Measurements from ENCODE around the gene HMCES.

HMCES gene

GRCh38 chr3:129317848-129318247 is 39.2 kb downstream of the HMCES start:
- Histone ChIP-seq H3K4me2 (peak overlapping the region; percentile 68; the same call in 1 of the 2 replicates), H4K20me1 (ENCODE audit: insufficient read depth) (no peaks in the 10 kb centered on the region), H3K79me2 (ENCODE audit: insufficient read depth, low read depth) (no peaks in the 10 kb centered on the region), H3K4me1 (ENCODE audit: low read depth, poor library complexity, severe bottlenecking) (peaks cover 38% of the 10 kb centered on the region), H3K9ac (no peak overlapping the region), H3K36me3 (ENCODE audit: insufficient read depth) (no peaks in the 10 kb centered on the region), H2AFZ (ENCODE audit: low read depth) (no peak overlapping the region), H3K27ac (no peak overlapping the region), H3K4me3 (IDR thresholded peaks at IDR 0.05; ENCODE audit: insufficient read depth, low read depth, low read length) (no peak overlapping the region), H3K27me3 (ENCODE audit: insufficient read depth, low read depth) (no peaks in the 10 kb centered on the region)
- no peak for TF ChIP-seq CTCF (conservative IDR thresholded peaks at IDR 0.05; ENCODE audit: low read depth, low read length)

- no peaks in the 10 kb centered on the region for H3K79me2 ChIP-seq (ENCODE audit: insufficient read depth, low read depth)
- no peak overlapping the region for H3K4me2 ChIP-seq
- H3K27me3 ChIP-seq (ENCODE audit: insufficient read depth, low read depth): no peaks in the 10 kb centered on the region
Measured at GRCh38 chr3:129318921-129319320, 40.3 kb downstream of the HMCES start.

GRCh38 chr3:129320261-129320660 is 41.6 kb downstream of the HMCES start:
- Histone ChIP-seq H3K27ac (no peak overlapping the region), H3K36me3 (ENCODE audit: insufficient read depth) (no peaks in the 10 kb centered on the region), H2AFZ (ENCODE audit: low read depth) (no peak overlapping the region), H3K4me2 (no peak overlapping the region), H3K9ac (no peak overlapping the region), H3K79me2 (ENCODE audit: insufficient read depth, low read depth) (no peaks in the 10 kb centered on the region), H4K20me1 (ENCODE audit: insufficient read depth) (no peaks in the 10 kb centered on the region), H3K27me3 (ENCODE audit: insufficient read depth, low read depth) (no peaks in the 10 kb centered on the region), H3K4me1 (ENCODE audit: low read depth, poor library complexity, severe bottlenecking) (peaks cover 32% of the 10 kb centered on the region), H3K4me3 (IDR thresholded peaks at IDR 0.05; ENCODE audit: insufficient read depth, low read depth, low read length) (no peak overlapping the region)
- no peak for TF ChIP-seq CTCF (conservative IDR thresholded peaks at IDR 0.05; ENCODE audit: low read depth, low read length)

More at GRCh38 chr3:129318921-129319320, 40.3 kb downstream of the HMCES start:
- H3K4me3 ChIP-seq (IDR thresholded peaks at IDR 0.05; ENCODE audit: insufficient read depth, low read depth, low read length): no peak overlapping the region
- TF ChIP-seq CTCF (conservative IDR thresholded peaks at IDR 0.05; ENCODE audit: low read depth, low read length): no peak
- H4K20me1 ChIP-seq (ENCODE audit: insufficient read depth): no peaks in the 10 kb centered on the region
- H3K9ac ChIP-seq: no peak overlapping the region
- H2AFZ ChIP-seq (ENCODE audit: low read depth): no peak overlapping the region
- no peaks in the 10 kb centered on the region for H3K36me3 ChIP-seq (ENCODE audit: insufficient read depth)
- H3K27ac ChIP-seq: no peak overlapping the region
- peaks cover 38% of the 10 kb centered on the region for H3K4me1 ChIP-seq (ENCODE audit: low read depth, poor library complexity, severe bottlenecking)

GRCh38 chr3:129320825-129321487 is 42.3 kb downstream of the HMCES start:
- Histone ChIP-seq H3K4me3 (IDR thresholded peaks at IDR 0.05; ENCODE audit: insufficient read depth, low read depth, low read length) (no peak overlapping the region), H3K36me3 (ENCODE audit: insufficient read depth) (no peaks in the 10 kb centered on the region)

More at GRCh38 chr3:129320825-129321487, 42.3 kb downstream of the HMCES start:
- H3K4me1 ChIP-seq (ENCODE audit: low read depth, poor library complexity, severe bottlenecking): peaks cover 32% of the 10 kb centered on the region
- TF ChIP-seq CTCF (conservative IDR thresholded peaks at IDR 0.05; ENCODE audit: low read depth, low read length): no peak
- no peak overlapping the region for H3K4me2 ChIP-seq
- no peak overlapping the region for H3K9ac ChIP-seq
- no peaks in the 10 kb centered on the region for H4K20me1 ChIP-seq (ENCODE audit: insufficient read depth)
- no peaks in the 10 kb centered on the region for H3K27me3 ChIP-seq (ENCODE audit: insufficient read depth, low read depth)
- H3K79me2 ChIP-seq (ENCODE audit: insufficient read depth, low read depth): no peaks in the 10 kb centered on the region
- no peak overlapping the region for H2AFZ ChIP-seq (ENCODE audit: low read depth)
- no peak overlapping the region for H3K27ac ChIP-seq
